LNCaP clone FGC (cell line): ENCODE data around the gene LIMK2.

Experiments
- DNase-seq: peaks from one replicate; pipeline ENCODE4 v3.0.0-alpha.2; 2011; ENCODE audit warnings: low read depth
- H3K4me3 ChIP-seq: 2 replicates; pipeline ENCODE4 v1.5.1; 2011; ENCODE audit warnings: mild to moderate bottlenecking, low read depth, low read length, control low read depth
- TF ChIP-seq, protein P1 (sequence below): IDR thresholded peaks from 2 replicates; pipeline ENCODE4 v1.5.1; 2012; ENCODE audit warnings: mild to moderate bottlenecking; ENCODE audit not compliant: control insufficient read depth, insufficient read depth; ENCODE audit errors: extremely low read depth

The LIMK2 gene

GRCh38 chr22:31262312-31263133, 50.4 kb downstream of the LIMK2 start:
- DNase-seq: no peak
- no peak overlapping the region for H3K4me3 ChIP-seq
- TF ChIP-seq, protein P1, sequence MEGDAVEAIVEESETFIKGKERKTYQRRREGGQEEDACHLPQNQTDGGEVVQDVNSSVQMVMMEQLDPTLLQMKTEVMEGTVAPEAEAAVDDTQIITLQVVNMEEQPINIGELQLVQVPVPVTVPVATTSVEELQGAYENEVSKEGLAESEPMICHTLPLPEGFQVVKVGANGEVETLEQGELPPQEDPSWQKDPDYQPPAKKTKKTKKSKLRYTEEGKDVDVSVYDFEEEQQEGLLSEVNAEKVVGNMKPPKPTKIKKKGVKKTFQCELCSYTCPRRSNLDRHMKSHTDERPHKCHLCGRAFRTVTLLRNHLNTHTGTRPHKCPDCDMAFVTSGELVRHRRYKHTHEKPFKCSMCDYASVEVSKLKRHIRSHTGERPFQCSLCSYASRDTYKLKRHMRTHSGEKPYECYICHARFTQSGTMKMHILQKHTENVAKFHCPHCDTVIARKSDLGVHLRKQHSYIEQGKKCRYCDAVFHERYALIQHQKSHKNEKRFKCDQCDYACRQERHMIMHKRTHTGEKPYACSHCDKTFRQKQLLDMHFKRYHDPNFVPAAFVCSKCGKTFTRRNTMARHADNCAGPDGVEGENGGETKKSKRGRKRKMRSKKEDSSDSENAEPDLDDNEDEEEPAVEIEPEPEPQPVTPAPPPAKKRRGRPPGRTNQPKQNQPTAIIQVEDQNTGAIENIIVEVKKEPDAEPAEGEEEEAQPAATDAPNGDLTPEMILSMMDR: no peak

DNA sequence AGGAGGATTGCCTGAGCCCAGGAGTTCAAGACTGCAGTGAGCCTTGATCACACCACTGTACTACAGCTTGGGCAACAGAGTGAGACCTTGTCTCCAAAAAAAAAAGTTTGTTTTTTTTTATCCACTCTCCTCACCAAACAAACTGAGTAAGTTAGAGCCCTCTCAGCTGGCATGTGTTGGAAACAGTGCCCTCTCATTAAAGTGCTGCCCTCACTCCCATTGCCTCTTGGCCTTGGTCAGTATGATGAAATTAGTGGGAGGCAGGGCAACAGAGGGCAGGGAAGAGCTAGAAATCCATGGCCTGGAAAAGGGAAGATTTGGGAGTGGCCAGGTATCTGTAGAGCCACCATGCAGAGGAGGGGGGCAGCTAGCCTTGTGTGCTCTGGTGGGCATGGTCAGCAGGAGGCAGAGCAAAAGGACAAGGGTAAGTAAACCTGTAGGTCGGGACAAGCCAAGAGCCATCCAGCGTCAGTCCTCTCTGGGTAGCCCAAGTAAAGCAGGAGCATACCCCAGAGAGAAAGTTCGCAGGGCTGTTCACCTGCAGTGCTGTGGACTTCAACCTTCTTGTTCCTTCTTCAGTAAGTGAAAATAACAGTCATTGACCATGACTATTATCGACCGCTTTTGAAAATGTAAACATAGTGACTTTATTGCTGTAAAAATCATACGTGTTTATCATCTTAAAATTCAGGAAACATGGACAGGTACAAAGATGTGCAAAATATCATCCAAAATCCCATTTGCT, 52.0 kb downstream of the LIMK2 start:
- DNase-seq: no peak
- no peak overlapping the region for H3K4me3 ChIP-seq
- TF ChIP-seq, protein P1: no peak

DNA sequence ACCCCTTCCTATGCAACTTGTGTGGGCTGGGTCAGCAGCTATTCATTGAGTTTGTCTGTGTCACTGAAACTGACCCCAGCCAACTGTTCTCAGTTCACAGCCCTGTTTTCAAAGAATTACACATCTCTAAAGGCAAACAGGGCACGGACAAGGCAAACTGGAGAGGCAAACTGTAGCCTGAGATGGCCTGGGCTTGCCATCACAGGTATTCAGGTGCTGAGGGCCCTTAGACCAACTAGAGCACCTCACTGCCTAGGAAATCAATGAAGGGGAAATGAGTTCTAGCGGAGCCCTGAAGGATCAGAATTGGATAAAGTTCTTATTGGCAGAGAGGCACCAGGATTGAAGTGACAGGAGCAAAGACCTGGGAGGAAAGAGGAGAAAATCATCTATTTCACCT, 56.2 kb downstream of the LIMK2 start:
- H3K4me3 ChIP-seq: no peak overlapping the region
- TF ChIP-seq, protein P1: no peak
- DNase-seq: no peak

GRCh38 chr22:31269892-31270579, 57.9 kb downstream of the LIMK2 start:
- H3K4me3 ChIP-seq: no peak overlapping the region
- no peak for DNase-seq
- TF ChIP-seq, protein P1: no peak

- H3K4me3 ChIP-seq: no peak overlapping the region
- no peak for DNase-seq
- TF ChIP-seq, protein P1: no peak
These were observed 58.9 kb downstream of the LIMK2 start for GRCh38 chr22:31271026-31271425.

- TF ChIP-seq, protein P1: no peak
- H3K4me3 ChIP-seq: no peak overlapping the region
- no peak for DNase-seq
These were observed 59.4 kb downstream of the LIMK2 start for GRCh38 chr22:31271485-31271884.
